Fibroblast of the aortic adventitia (primary cell): Measurements from ENCODE around the gene TRIM67. TPM values are rescaled to one million over a fixed set of nuclear protein-coding genes. Genes with fewer than 3 reads are reported as not detected.

Experiments
- DNase-seq: peaks from one replicate; pipeline ENCODE4 v3.0.0-alpha.2; 2010; ENCODE audit warnings: low read depth
- H3K4me3 ChIP-seq: 2 replicates; pipeline ENCODE4 v1.5.1; 2011; ENCODE audit warnings: low read depth, mild to moderate bottlenecking, control low read depth, low read length, moderate library complexity
- total RNA-seq: library from RNA; depleted of rRNA; stranded (reverse); fragments of >200 nt; gene quantifications from 2 replicates; pipeline ENCODE4 v1.2.3, GENCODE V29; 2012; ENCODE audit warnings: low replicate concordance
- TF ChIP-seq, protein P1 (sequence below): IDR thresholded peaks from 2 replicates; pipeline ENCODE4 v1.5.1; 2011; ENCODE audit warnings: mild to moderate bottlenecking, low read length, control low read depth, inconsistent platforms; ENCODE audit not compliant: insufficient read depth

Gene TRIM67
- total RNA-seq, 1 donor = not detected

GRCh38 chr1:231188072-231188471, 26.2 kb downstream of the TRIM67 start:
- TF ChIP-seq, protein P1, sequence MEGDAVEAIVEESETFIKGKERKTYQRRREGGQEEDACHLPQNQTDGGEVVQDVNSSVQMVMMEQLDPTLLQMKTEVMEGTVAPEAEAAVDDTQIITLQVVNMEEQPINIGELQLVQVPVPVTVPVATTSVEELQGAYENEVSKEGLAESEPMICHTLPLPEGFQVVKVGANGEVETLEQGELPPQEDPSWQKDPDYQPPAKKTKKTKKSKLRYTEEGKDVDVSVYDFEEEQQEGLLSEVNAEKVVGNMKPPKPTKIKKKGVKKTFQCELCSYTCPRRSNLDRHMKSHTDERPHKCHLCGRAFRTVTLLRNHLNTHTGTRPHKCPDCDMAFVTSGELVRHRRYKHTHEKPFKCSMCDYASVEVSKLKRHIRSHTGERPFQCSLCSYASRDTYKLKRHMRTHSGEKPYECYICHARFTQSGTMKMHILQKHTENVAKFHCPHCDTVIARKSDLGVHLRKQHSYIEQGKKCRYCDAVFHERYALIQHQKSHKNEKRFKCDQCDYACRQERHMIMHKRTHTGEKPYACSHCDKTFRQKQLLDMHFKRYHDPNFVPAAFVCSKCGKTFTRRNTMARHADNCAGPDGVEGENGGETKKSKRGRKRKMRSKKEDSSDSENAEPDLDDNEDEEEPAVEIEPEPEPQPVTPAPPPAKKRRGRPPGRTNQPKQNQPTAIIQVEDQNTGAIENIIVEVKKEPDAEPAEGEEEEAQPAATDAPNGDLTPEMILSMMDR = no peak
- DNase-seq = no peak
- H3K4me3 ChIP-seq = no peak overlapping the region

DNA sequence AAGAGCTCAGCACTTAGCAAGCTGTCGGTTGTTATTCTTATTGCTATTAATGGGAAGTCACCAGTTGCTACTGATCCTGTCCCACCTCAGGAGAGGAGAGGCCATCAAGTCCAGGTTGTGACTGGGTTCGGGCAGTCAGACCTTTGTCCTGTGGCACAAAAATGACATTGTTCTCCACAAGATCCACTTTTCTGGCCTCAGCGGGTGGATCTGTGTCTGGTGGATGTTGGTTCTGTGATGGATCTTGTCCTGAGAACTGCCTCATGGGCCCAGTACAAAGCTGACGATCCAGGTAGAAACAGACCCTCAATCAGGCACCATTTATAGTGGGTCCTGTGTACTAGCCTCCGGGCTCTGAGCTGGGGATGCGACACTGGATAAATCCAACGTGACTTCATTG, 26.9 kb downstream of the TRIM67 start:
- H3K4me3 ChIP-seq = no peak overlapping the region
- DNase-seq = no peak
- TF ChIP-seq, protein P1 = no peak

DNA sequence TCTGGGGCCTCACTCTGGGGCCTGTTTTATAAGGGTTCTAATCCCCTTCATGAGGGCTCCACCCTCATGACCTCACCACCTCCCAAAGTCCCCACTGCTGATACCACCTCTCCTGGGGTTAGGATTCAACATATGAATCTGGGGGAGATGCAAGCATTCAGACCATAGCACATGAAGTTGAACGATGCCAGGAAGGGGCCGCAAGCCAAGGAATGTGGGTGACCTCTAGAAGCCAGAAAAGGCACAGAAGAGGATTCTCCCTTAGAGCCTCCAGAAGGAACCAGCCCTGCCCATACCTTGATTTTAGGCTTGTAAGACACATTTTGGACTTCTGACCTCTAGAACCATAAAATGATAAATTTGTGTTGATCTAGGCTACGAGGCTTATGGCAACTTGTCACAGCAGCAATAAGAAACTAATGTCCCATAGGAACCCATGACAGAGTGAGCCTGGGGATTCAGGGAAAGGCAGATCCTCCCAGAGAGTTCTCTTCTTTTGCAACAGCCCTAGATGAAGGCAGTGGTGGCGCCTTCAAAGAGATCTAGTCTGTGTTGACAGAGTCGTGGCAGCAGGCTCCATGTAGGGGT, 27.9 kb downstream of the TRIM67 start:
- no peak overlapping the region for H3K4me3 ChIP-seq
- DNase-seq = no peak
- TF ChIP-seq, protein P1 = no peak

GRCh38 chr1:231190456-231190855, 28.6 kb downstream of the TRIM67 start:
- H3K4me3 ChIP-seq = no peak overlapping the region
- DNase-seq = no peak
- TF ChIP-seq, protein P1 = no peak

- DNase-seq = peak; percentile 17
- TF ChIP-seq, protein P1 = no peak
Observed at GRCh38 chr1:231192620-231193163, 30.8 kb downstream of the TRIM67 start.

GRCh38 chr1:231193710-231194340, 32.0 kb downstream of the TRIM67 start:
- TF ChIP-seq, protein P1 = no peak
- no peak for DNase-seq
- no peak overlapping the region for H3K4me3 ChIP-seq

More at GRCh38 chr1:231192620-231193163, 30.8 kb downstream of the TRIM67 start:
- H3K4me3 ChIP-seq = no peak overlapping the region
